ENCODE measurements around the gene KCTD5. TPM values are rescaled to one million over a fixed set of nuclear protein-coding genes. Genes with fewer than 3 reads are reported as not detected.

KCTD5 gene
- total and polyA plus RNA-seq, 9 of the 15 experiments (the other 6 are each of a cell fraction or from before 2014, with no cell fraction given): 0.73 to 58.3 (median 32.3) TPM

- WGBS (ENCODE audit: insufficient coverage, low coverage, missing lambda C conversion rate): 62% methylated on average over 5 of the region's 7 CpGs
- Histone ChIP-seq H3K9me3 (replicated peaks; ENCODE audit: control insufficient read depth, insufficient read depth, low read depth, low read length) (no peaks in the 10 kb centered on the region), H3K4me1 (replicated peaks in 1 of 2; ENCODE audit: control insufficient read depth in 2 of 2, insufficient read depth in 2 of 2, low read length in 2 of 2) (peaks cover 0 to 7% of the 10 kb centered on the region in 2 experiments; a peak in 1 of 5 replicates), H3K9ac (ENCODE audit: insufficient read depth in 1 of 2, low read depth in 2 of 2, low read length in 2 of 2) (no peak overlapping the region), H3K27me3 (ENCODE audit: control insufficient read depth in 2 of 2, insufficient read depth in 2 of 2, low read length in 2 of 2) (no peaks in the 10 kb centered on the region), H3K36me3 (ENCODE audit: control insufficient read depth, insufficient read depth, low read length) (no peaks in the 10 kb centered on the region), H3K4me3 (no peak overlapping the region), H3K4me2 (ENCODE audit: insufficient read depth, low read length) (no peak overlapping the region), H2AFZ (ENCODE audit: low read depth, low read length) (no peak overlapping the region), H4K20me1 (replicated peaks; ENCODE audit: control insufficient read depth, insufficient read depth, low read length) (no peaks in the 10 kb centered on the region), H3K9me1 (ENCODE audit: control insufficient read depth, insufficient read depth, low read length) (no peaks in the 10 kb centered on the region), H3K79me2 (ENCODE audit: control insufficient read depth, insufficient read depth, low read length) (no peaks in the 10 kb centered on the region), H3K27ac (ENCODE audit: extremely low read depth, low read depth, low read length) (no peak overlapping the region)
- FAIRE-seq: no peak
- in situ Hi-C loops (cut with MboI) (no loop called here), intact Hi-C loops (cut with micrococcal nuclease) (no loop called here)
- no peak for ATAC-seq
- ChIA-PET POLR2A (interaction anchor here (1.0 to 1.7 kb wide), 2 partner anchors 13 to 21 kb away, joined by 3 to 4 read pairs; no protein-coding TSS in a partner anchor), CTCF (ENCODE audit: low intra/inter-chr PET ratio) (no interaction called here)
- DNase-seq (ENCODE audit: extremely low read depth in 1 of 4, low spot score in 3 of 4): no peak
- TF ChIP-seq ZNF589 (CRISPR knock-in tag; IDR thresholded peaks at IDR 0.05; ENCODE audit: low read depth): no peak
- TF ChIP-seq MCM7 (IDR thresholded peaks at IDR 0.05): no peak
- TF ChIP-seq ILK (tag; IDR thresholded peaks at IDR 0.05; ENCODE audit: borderline replicate concordance, low read depth): no peak
- TF ChIP-seq MXD1 (CRISPR knock-in tag; IDR thresholded peaks at IDR 0.05; ENCODE audit: borderline replicate concordance, poor library complexity, severe bottlenecking): no peak
- no peak for TF ChIP-seq COPS2 (conservative IDR thresholded peaks at IDR 0.05)
- no peak for TF ChIP-seq KLF16 (IDR thresholded peaks at IDR 0.05)
- no peak for TF ChIP-seq BRCA1 (IDR thresholded peaks at IDR 0.05)
- TF ChIP-seq BRCA1 (CRISPR knock-in tag; IDR thresholded peaks at IDR 0.05): no peak
- BruUV-seq (replicated peaks): no TSS peak
Measured at GRCh38 chr16:2728034-2728433, 45.7 kb downstream of the KCTD5 start.
